Liver (tissue), 9 donors: ENCODE data around the gene BAIAP2. TPM values are rescaled to one million over a fixed set of nuclear protein-coding genes. Genes with fewer than 3 reads are reported as not detected.
A peak's percentile ranks its signal among the peaks of the same experiment; 100 is the strongest.

Experiments used
- DNase-seq: peaks from one replicate; pipeline ENCODE4 v3.0.0-alpha.2; 2017; ENCODE audit warnings: low spot score
- H3K27ac ChIP-seq, 2 donors: one replicate each; pipeline ENCODE4 v1.7.0; 2013; ENCODE audit warnings: inconsistent platforms in 2 of 2, low read length in 2 of 2, control low read depth in 1 of 2, low read depth in 1 of 2, mild to moderate bottlenecking in 1 of 2
- H3K27me3 ChIP-seq, 4 donors: one replicate each; pipeline versions ENCODE4 v1.6.1 to v1.7.0; 2013; ENCODE audit warnings: low read length in 3 of 4, inconsistent platforms in 1 of 4, mild to moderate bottlenecking in 1 of 4, moderate library complexity in 1 of 4; ENCODE audit not compliant: control insufficient read depth in 4 of 4, insufficient read depth in 4 of 4
- H3K36me3 ChIP-seq, 4 donors: one replicate each; pipeline versions ENCODE4 v1.6.1 to v1.7.0; 2013; ENCODE audit warnings: low read length in 3 of 4, mild to moderate bottlenecking in 3 of 4, low read depth in 1 of 4, moderate library complexity in 1 of 4; ENCODE audit not compliant: control insufficient read depth in 4 of 4, insufficient read depth in 3 of 4
- H3K4me1 ChIP-seq, 4 donors: one replicate each; pipeline versions ENCODE4 v1.6.1 to v1.7.0; 2013; ENCODE audit warnings: low read length in 3 of 4, mild to moderate bottlenecking in 3 of 4, moderate library complexity in 1 of 4; ENCODE audit not compliant: control insufficient read depth in 4 of 4, insufficient read depth in 4 of 4
- H3K4me3 ChIP-seq, 3 donors: one replicate each; pipeline versions ENCODE4 v1.6.1 to v1.7.0; 2013; ENCODE audit warnings: low read length in 3 of 3, control low read depth in 1 of 3, low read depth in 1 of 3, mild to moderate bottlenecking in 1 of 3
- H3K9ac ChIP-seq, 2 donors: one replicate each; pipeline ENCODE4 v1.7.0; 2013; ENCODE audit warnings: low read length in 2 of 2, mild to moderate bottlenecking in 2 of 2, moderate library complexity in 2 of 2, control low read depth in 1 of 2, low read depth in 1 of 2
- H3K9me3 ChIP-seq, 4 donors: one replicate each; pipeline versions ENCODE4 v1.6.1 to v1.7.0; 2013; ENCODE audit warnings: low read length in 3 of 4; ENCODE audit not compliant: control insufficient read depth in 4 of 4
- ATF3 ChIP-seq: IDR thresholded peaks from 2 replicates; pipeline ENCODE4 v1.6.1; 2016; ENCODE audit warnings: antibody characterized with exemption
- CTCF ChIP-seq: fragments of 150-350 bp; IDR thresholded peaks from 2 replicates; pipeline ENCODE4 v1.5.1; 2017; ENCODE audit warnings: improper control_type of control experiment, low read depth, low read length; ENCODE audit not compliant: missing input control
- EGR1 ChIP-seq, 2 donors: IDR thresholded peaks; 2 replicates each; pipeline ENCODE4 v1.6.1; 2016 to 2018; ENCODE audit warnings: antibody characterized with exemption in 2 of 2, low read depth in 2 of 2
- FOXA1 ChIP-seq: IDR thresholded peaks from 2 replicates; pipeline ENCODE4 v1.6.1; 2016; ENCODE audit warnings: antibody characterized with exemption
- FOXA2 ChIP-seq: IDR thresholded peaks from 2 replicates; pipeline ENCODE4 v1.6.1; 2016; ENCODE audit warnings: antibody characterized with exemption
- GABPA ChIP-seq, 2 donors: IDR thresholded peaks in 1 of 2; conservative IDR thresholded peaks in 1 of 2; 2 replicates each; pipeline ENCODE4 v1.6.1; 2016; ENCODE audit warnings: antibody characterized with exemption in 2 of 2, mild to moderate bottlenecking in 1 of 2, moderate library complexity in 1 of 2
- HNF4A ChIP-seq, 2 donors: conservative IDR thresholded peaks; 2 replicates each; pipeline ENCODE4 v1.6.1; 2016; ENCODE audit warnings: antibody characterized with exemption in 2 of 2, mild to moderate bottlenecking in 2 of 2
- HNF4G ChIP-seq: IDR thresholded peaks from 2 replicates; pipeline ENCODE4 v1.6.1; 2016; ENCODE audit warnings: antibody characterized with exemption
- JUND ChIP-seq, 2 donors: IDR thresholded peaks; 2 replicates each; pipeline ENCODE4 v1.6.1; 2016; ENCODE audit warnings: antibody characterized with exemption in 2 of 2
- MAX ChIP-seq: IDR thresholded peaks from 2 replicates; pipeline ENCODE4 v1.6.1; 2016; ENCODE audit warnings: antibody characterized with exemption
- NR2F2 ChIP-seq: IDR thresholded peaks from 2 replicates; pipeline ENCODE4 v1.6.1; 2016; ENCODE audit warnings: antibody characterized with exemption
- RAD21 ChIP-seq, 2 donors: IDR thresholded peaks; 2 replicates each; pipeline ENCODE4 v1.6.1; 2016; ENCODE audit warnings: antibody characterized with exemption in 2 of 2, mild to moderate bottlenecking in 2 of 2
- RXRA ChIP-seq, 2 donors: IDR thresholded peaks; 2 replicates each; pipeline ENCODE4 v1.6.1; 2017 to 2018; ENCODE audit warnings: antibody characterized with exemption in 2 of 2, mild to moderate bottlenecking in 1 of 2
- SP1 ChIP-seq: IDR thresholded peaks from 2 replicates; pipeline ENCODE4 v1.6.1; 2018; ENCODE audit warnings: antibody characterized with exemption, mild to moderate bottlenecking
- TAF1 ChIP-seq: conservative IDR thresholded peaks from 2 replicates; pipeline ENCODE4 v1.6.1; 2016; ENCODE audit warnings: antibody characterized with exemption, mild to moderate bottlenecking
- YY1 ChIP-seq: IDR thresholded peaks from 2 replicates; pipeline ENCODE4 v1.6.1; 2016; ENCODE audit warnings: antibody characterized with exemption, mild to moderate bottlenecking
- WGBS: extraction: QIAGEN DNeasy Blood & Tissue Kit; methylation state at CpG from one replicate; pipeline ENCODE4 v1.1.7; 2013; 5-methylcytosine and 5-hydroxymethylcytosine counted together
- polyA plus RNA-seq, 2 donors: library from polyadenylated mRNA; stranded (reverse) in 1 of 2; unstranded in 1 of 2; fragments of 200-250 nt in 1 of 2; fragments of >200 nt in 1 of 2; fragmentation: Nextera tagmentation in 1 of 2; extraction: Ambion mirVana in 1 of 2; gene quantifications; one replicate each; pipeline versions ENCODE4 v1.2.1 to v1.2.3, GENCODE V29; 2013 to 2015
- total RNA-seq, 2 donors: library from RNA; depleted of rRNA; stranded (reverse); fragments of >200 nt; gene quantifications; one replicate each; pipeline ENCODE4 v1.2.3, GENCODE V29; 2014
- TF ChIP-seq, protein P1 (sequence below): IDR thresholded peaks from 2 replicates; pipeline ENCODE4 v1.6.1; 2016; ENCODE audit warnings: antibody characterized with exemption, mild to moderate bottlenecking
- donor health status: healthy.
- donor health status: healthy.
- donor health status: healthy.
- donor health status: healthy.
- donor health status: healthy.

The BAIAP2 gene
- total and polyA plus RNA-seq, 4 donors: 8.1 to 61.3 (median 44.9) TPM

DNA sequence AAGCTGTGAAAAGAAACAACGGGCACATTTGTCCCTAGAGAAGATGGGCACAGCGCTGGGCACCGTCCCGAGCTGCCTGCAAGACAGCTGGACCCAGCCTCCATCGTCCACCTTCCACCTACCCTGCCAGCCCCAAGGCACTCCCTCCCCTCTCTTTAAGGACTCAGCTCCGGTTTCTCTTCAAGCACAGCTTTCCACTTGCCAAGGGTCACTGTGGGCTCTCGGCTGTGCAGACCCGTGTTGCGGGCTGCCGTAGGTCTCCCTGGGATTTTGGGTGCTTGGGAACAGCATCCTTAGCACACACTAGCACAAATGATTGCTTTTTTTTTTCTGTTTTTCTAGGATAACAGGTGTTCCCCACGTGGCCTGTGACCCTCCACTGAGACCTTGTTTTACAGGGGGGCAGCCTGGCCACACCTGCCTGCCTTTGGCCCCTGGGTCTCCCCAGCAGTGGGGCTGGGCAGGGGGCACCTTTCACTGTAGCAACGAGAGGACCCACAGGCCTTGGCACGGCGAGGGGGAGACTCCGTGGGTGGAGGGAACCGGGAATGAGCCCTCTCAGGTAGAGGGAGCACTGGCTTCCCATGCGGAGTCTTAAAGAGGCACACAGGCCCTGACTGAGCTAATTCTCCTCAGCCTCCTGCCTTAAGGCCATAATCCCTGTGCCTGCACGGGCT, 41.9 kb upstream of the BAIAP2 start:
- DNase-seq: no peak
- TF ChIP-seq YY1 (no peak), MAX (no peak), SP1 (no peak), JUND (IDR thresholded peaks at IDR 0.05) (no peak), FOXA1 (no peak), TAF1 (no peak), RAD21 (IDR thresholded peaks at IDR 0.05) (no peak), HNF4A (conservative IDR thresholded peaks at IDR 0.05) (no peak), RXRA (IDR thresholded peaks at IDR 0.05) (no peak), ATF3 (no peak), CTCF (no peak), NR2F2 (no peak), GABPA (IDR thresholded peaks at IDR 0.05 in 1 of 2, conservative IDR thresholded peaks at IDR 0.05 in 1 of 2) (no peak), FOXA2 (no peak)
- TF ChIP-seq, protein P1, sequence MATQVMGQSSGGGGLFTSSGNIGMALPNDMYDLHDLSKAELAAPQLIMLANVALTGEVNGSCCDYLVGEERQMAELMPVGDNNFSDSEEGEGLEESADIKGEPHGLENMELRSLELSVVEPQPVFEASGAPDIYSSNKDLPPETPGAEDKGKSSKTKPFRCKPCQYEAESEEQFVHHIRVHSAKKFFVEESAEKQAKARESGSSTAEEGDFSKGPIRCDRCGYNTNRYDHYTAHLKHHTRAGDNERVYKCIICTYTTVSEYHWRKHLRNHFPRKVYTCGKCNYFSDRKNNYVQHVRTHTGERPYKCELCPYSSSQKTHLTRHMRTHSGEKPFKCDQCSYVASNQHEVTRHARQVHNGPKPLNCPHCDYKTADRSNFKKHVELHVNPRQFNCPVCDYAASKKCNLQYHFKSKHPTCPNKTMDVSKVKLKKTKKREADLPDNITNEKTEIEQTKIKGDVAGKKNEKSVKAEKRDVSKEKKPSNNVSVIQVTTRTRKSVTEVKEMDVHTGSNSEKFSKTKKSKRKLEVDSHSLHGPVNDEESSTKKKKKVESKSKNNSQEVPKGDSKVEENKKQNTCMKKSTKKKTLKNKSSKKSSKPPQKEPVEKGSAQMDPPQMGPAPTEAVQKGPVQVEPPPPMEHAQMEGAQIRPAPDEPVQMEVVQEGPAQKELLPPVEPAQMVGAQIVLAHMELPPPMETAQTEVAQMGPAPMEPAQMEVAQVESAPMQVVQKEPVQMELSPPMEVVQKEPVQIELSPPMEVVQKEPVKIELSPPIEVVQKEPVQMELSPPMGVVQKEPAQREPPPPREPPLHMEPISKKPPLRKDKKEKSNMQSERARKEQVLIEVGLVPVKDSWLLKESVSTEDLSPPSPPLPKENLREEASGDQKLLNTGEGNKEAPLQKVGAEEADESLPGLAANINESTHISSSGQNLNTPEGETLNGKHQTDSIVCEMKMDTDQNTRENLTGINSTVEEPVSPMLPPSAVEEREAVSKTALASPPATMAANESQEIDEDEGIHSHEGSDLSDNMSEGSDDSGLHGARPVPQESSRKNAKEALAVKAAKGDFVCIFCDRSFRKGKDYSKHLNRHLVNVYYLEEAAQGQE: no peak
- H3K9ac ChIP-seq: peak overlapping the region in 1 of 2 donors; percentile 54
- H3K4me1 ChIP-seq: peaks cover 10 to 32% (median 23%) of the 10 kb centered on the region in 4 donors
- H3K4me3 ChIP-seq: peak overlapping the region; percentile 70 to 97 (median 86)
- 47% methylated on average over 18 of the region's 18 CpGs for WGBS
- H3K27ac ChIP-seq: no peak overlapping the region
- H3K9me3 ChIP-seq: no peaks in the 10 kb centered on the region
- H3K27me3 ChIP-seq: no peaks in the 10 kb centered on the region
- peaks cover 2 to 26% (median 17%) of the 10 kb centered on the region in 4 donors for H3K36me3 ChIP-seq

DNA sequence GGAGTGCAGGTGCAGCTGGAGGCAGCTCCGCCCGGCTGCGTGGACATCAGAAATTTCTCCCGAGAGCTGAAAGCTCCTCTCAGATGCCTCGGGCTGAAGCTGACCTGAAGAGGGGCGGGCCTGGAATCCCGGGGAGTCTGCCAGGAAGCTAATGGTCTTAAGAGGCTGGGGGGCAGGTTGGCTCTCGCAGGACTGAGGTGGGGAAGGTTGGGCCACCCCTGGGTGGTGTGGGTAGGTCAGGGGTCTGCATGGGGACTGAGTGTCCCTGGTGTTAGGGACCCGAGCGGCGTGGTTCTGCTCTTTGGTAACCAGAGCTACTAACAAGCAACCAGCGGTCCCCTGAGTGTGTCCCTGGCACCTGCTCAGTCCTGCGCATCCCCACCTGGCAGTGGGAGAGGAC, 39.8 kb upstream of the BAIAP2 start:
- 96% methylated on average over 13 of the region's 13 CpGs for WGBS
- H3K4me3 ChIP-seq: no peak overlapping the region
- peaks cover 5 to 39% (median 25%) of the 10 kb centered on the region in 4 donors for H3K36me3 ChIP-seq
- H3K27ac ChIP-seq: no peak overlapping the region
- H3K27me3 ChIP-seq: no peaks in the 10 kb centered on the region
- no peaks in the 10 kb centered on the region for H3K9me3 ChIP-seq
- no peak for DNase-seq
- no peak overlapping the region for H3K9ac ChIP-seq
- peaks cover 12 to 34% (median 21%) of the 10 kb centered on the region in 4 donors for H3K4me1 ChIP-seq
- no peak for TF ChIP-seq MAX
- no peak for TF ChIP-seq NR2F2
- no peak for TF ChIP-seq YY1
- no peak for TF ChIP-seq JUND (IDR thresholded peaks at IDR 0.05)
- TF ChIP-seq, protein P1: no peak
- TF ChIP-seq EGR1 (IDR thresholded peaks at IDR 0.05; ENCODE audit: low read depth in 2 of 2): no peak
- TF ChIP-seq FOXA2: no peak
- no peak for TF ChIP-seq ATF3
- no peak for TF ChIP-seq TAF1
- no peak for TF ChIP-seq HNF4G
- TF ChIP-seq CTCF: no peak
